Measurements from ENCODE around the gene COL23A1. TPM values are rescaled to one million over a fixed set of nuclear protein-coding genes. Genes with fewer than 3 reads are reported as not detected.

The COL23A1 gene
- total and polyA plus RNA-seq, 2 experiments from 2014 or later = 4.8 to 8.2 TPM

DNA sequence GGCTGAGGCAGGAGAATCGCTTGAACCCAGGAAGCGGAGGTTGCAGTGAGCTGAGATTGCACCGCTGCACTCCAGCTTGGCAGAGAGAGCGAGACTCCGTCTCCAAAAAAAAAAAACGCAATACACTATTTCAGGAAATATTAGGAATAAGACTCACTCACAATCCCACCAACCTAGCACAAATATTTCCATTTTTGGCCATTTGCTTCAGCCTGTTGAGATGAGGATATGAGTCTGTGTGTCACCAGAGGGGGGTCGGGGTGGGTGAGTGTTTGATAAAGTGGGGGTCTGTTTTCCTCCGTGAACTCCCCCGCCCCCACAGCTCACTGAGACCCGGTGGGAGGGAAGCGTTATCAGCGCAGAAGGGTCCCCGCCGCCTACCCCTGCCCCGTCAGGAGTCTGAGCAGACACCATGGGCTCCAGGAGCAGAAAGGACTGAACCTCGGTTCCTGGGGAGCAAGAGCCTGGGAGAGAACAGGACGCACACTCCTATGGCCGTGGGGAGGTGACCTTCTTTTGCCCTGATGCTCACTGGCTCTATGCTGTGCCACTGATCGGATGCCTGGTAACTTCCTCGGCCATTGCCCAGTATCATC is 203.8 kb downstream of the COL23A1 start:
- Histone ChIP-seq H3K4me3 (no peak overlapping the region), H3F3A (replicated peaks; ENCODE audit: low read depth) (no peaks in the 10 kb centered on the region), H3K4me1 (ENCODE audit: insufficient read depth) (no peaks in the 10 kb centered on the region; the same call in 1 of the 2 replicates), H3K79me2 (replicated peaks; ENCODE audit: insufficient read depth) (no peaks in the 10 kb centered on the region), H2AFZ (no peak overlapping the region), H3K36me3 (ENCODE audit: insufficient read depth) (no peaks in the 10 kb centered on the region), H3K27ac (ENCODE audit: low read depth) (no peak overlapping the region), H3K4me2 (no peak overlapping the region), H4K20me1 (replicated peaks; ENCODE audit: insufficient read depth) (no peaks in the 10 kb centered on the region), H3K27me3 (ENCODE audit: insufficient read depth) (no peaks in the 10 kb centered on the region), H3K9me2 (ENCODE audit: insufficient read depth) (no peaks in the 10 kb centered on the region)
- Mint-ChIP-seq H3K9me3 (no peaks in the 10 kb centered on the region), H3K27me3 (ENCODE audit: insufficient read depth, low read depth, poor library complexity) (peaks cover 5% of the 10 kb centered on the region), H3K4me1 (peaks cover 48% of the 10 kb centered on the region), H3K36me3 (ENCODE audit: low read depth) (no peaks in the 10 kb centered on the region), H3K4me3 (no peak overlapping the region), H3K27ac (0 out of 2 replicates have a peak overlapping the region, but pooled peaks have one; percentile 34)
- TF ChIP-seq, protein P1, sequence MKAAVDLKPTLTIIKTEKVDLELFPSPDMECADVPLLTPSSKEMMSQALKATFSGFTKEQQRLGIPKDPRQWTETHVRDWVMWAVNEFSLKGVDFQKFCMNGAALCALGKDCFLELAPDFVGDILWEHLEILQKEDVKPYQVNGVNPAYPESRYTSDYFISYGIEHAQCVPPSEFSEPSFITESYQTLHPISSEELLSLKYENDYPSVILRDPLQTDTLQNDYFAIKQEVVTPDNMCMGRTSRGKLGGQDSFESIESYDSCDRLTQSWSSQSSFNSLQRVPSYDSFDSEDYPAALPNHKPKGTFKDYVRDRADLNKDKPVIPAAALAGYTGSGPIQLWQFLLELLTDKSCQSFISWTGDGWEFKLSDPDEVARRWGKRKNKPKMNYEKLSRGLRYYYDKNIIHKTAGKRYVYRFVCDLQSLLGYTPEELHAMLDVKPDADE (IDR thresholded peaks at IDR 0.05) = no peak
- TF ChIP-seq, protein P2, sequence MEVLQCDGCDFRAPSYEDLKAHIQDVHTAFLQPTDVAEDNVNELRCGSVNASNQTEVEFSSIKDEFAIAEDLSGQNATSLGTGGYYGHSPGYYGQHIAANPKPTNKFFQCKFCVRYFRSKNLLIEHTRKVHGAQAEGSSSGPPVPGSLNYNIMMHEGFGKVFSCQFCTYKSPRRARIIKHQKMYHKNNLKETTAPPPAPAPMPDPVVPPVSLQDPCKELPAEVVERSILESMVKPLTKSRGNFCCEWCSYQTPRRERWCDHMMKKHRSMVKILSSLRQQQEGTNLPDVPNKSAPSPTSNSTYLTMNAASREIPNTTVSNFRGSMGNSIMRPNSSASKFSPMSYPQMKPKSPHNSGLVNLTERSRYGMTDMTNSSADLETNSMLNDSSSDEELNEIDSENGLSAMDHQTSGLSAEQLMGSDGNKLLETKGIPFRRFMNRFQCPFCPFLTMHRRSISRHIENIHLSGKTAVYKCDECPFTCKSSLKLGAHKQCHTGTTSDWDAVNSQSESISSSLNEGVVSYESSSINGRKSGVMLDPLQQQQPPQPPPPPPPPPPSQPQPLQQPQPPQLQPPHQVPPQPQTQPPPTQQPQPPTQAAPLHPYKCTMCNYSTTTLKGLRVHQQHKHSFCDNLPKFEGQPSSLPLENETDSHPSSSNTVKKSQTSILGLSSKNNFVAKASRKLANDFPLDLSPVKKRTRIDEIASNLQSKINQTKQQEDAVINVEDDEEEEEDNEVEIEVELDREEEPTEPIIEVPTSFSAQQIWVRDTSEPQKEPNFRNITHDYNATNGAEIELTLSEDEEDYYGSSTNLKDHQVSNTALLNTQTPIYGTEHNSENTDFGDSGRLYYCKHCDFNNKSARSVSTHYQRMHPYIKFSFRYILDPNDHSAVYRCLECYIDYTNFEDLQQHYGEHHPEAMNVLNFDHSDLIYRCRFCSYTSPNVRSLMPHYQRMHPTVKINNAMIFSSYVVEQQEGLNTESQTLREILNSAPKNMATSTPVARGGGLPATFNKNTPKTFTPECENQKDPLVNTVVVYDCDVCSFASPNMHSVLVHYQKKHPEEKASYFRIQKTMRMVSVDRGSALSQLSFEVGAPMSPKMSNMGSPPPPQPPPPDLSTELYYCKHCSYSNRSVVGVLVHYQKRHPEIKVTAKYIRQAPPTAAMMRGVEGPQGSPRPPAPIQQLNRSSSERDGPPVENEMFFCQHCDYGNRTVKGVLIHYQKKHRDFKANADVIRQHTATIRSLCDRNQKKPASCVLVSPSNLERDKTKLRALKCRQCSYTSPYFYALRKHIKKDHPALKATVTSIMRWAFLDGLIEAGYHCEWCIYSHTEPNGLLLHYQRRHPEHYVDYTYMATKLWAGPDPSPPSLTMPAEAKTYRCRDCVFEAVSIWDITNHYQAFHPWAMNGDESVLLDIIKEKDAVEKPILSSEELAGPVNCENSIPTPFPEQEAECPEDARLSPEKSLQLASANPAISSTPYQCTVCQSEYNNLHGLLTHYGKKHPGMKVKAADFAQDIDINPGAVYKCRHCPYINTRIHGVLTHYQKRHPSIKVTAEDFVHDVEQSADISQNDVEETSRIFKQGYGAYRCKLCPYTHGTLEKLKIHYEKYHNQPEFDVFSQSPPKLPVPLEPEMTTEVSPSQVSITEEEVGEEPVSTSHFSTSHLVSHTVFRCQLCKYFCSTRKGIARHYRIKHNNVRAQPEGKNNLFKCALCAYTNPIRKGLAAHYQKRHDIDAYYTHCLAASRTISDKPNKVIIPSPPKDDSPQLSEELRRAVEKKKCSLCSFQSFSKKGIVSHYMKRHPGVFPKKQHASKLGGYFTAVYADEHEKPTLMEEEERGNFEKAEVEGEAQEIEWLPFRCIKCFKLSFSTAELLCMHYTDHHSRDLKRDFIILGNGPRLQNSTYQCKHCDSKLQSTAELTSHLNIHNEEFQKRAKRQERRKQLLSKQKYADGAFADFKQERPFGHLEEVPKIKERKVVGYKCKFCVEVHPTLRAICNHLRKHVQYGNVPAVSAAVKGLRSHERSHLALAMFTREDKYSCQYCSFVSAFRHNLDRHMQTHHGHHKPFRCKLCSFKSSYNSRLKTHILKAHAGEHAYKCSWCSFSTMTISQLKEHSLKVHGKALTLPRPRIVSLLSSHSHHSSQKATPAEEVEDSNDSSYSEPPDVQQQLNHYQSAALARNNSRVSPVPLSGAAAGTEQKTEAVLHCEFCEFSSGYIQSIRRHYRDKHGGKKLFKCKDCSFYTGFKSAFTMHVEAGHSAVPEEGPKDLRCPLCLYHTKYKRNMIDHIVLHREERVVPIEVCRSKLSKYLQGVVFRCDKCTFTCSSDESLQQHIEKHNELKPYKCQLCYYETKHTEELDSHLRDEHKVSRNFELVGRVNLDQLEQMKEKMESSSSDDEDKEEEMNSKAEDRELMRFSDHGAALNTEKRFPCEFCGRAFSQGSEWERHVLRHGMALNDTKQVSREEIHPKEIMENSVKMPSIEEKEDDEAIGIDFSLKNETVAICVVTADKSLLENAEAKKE (CRISPR knock-in tag; IDR thresholded peaks at IDR 0.05) = no peak
- TF ChIP-seq CREB1 (CRISPR knock-in tag; IDR thresholded peaks at IDR 0.05; ENCODE audit: low read depth) = no peak
- no peak for TF ChIP-seq ZNF114 (CRISPR knock-in tag; IDR thresholded peaks at IDR 0.05)
- DNase-seq (ENCODE audit: low spot score) (no peak), ATAC-seq (no peak)

All from GM23338 (cell line).